Liver (tissue), 3 donors: ENCODE data around the gene GIPR.

Experiments
- CTCF ChIP-seq: fragments of 150-350 bp; IDR thresholded peaks from 2 replicates; pipeline ENCODE4 v1.5.1; 2017; ENCODE audit warnings: improper control_type of control experiment, low read depth, low read length; ENCODE audit not compliant: missing input control
- JUND ChIP-seq, 2 donors: IDR thresholded peaks; 2 replicates each; pipeline ENCODE4 v1.6.1; 2016; ENCODE audit warnings: antibody characterized with exemption in 2 of 2
- YY1 ChIP-seq: IDR thresholded peaks from 2 replicates; pipeline ENCODE4 v1.6.1; 2016; ENCODE audit warnings: antibody characterized with exemption, mild to moderate bottlenecking
- TF ChIP-seq, protein P1 (sequence below): IDR thresholded peaks from 2 replicates; pipeline ENCODE4 v1.6.1; 2016; ENCODE audit warnings: antibody characterized with exemption
- TF ChIP-seq, protein P2 (sequence below): IDR thresholded peaks from 2 replicates; pipeline ENCODE4 v1.6.1; 2016; ENCODE audit warnings: antibody characterized with exemption
- TF ChIP-seq, protein P3 (sequence below): IDR thresholded peaks from 2 replicates; pipeline ENCODE4 v1.6.1; 2016; ENCODE audit warnings: antibody characterized with exemption, mild to moderate bottlenecking
- donor health status: healthy.
- donor health status: healthy.

DNA sequence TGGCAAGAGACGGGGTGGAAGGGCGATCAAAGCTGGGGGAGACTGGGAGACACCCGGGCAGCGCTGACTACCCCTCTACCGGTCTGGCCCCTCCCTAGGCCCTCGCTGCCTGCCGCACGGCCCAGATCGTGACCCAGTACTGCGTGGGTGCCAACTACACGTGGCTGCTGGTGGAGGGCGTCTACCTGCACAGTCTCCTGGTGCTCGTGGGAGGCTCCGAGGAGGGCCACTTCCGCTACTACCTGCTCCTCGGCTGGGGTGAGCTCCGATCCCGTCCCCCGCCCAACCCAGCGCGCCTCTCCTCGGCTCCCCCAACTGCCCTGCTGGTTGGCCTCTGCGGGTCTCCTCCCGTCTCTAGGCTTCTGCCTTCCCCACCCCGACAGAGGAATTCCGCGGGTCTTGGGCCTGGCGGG lies 8.8 kb downstream of the GIPR start:
- TF ChIP-seq JUND (IDR thresholded peaks at IDR 0.05) (no peak), CTCF (no peak), YY1 (no peak)
- TF ChIP-seq, protein P1, sequence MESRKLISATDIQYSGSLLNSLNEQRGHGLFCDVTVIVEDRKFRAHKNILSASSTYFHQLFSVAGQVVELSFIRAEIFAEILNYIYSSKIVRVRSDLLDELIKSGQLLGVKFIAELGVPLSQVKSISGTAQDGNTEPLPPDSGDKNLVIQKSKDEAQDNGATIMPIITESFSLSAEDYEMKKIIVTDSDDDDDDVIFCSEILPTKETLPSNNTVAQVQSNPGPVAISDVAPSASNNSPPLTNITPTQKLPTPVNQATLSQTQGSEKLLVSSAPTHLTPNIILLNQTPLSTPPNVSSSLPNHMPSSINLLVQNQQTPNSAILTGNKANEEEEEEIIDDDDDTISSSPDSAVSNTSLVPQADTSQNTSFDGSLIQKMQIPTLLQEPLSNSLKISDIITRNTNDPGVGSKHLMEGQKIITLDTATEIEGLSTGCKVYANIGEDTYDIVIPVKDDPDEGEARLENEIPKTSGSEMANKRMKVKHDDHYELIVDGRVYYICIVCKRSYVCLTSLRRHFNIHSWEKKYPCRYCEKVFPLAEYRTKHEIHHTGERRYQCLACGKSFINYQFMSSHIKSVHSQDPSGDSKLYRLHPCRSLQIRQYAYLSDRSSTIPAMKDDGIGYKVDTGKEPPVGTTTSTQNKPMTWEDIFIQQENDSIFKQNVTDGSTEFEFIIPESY, result no peak
- TF ChIP-seq, protein P2, sequence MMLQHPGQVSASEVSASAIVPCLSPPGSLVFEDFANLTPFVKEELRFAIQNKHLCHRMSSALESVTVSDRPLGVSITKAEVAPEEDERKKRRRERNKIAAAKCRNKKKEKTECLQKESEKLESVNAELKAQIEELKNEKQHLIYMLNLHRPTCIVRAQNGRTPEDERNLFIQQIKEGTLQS, result no peak
- TF ChIP-seq, protein P3, sequence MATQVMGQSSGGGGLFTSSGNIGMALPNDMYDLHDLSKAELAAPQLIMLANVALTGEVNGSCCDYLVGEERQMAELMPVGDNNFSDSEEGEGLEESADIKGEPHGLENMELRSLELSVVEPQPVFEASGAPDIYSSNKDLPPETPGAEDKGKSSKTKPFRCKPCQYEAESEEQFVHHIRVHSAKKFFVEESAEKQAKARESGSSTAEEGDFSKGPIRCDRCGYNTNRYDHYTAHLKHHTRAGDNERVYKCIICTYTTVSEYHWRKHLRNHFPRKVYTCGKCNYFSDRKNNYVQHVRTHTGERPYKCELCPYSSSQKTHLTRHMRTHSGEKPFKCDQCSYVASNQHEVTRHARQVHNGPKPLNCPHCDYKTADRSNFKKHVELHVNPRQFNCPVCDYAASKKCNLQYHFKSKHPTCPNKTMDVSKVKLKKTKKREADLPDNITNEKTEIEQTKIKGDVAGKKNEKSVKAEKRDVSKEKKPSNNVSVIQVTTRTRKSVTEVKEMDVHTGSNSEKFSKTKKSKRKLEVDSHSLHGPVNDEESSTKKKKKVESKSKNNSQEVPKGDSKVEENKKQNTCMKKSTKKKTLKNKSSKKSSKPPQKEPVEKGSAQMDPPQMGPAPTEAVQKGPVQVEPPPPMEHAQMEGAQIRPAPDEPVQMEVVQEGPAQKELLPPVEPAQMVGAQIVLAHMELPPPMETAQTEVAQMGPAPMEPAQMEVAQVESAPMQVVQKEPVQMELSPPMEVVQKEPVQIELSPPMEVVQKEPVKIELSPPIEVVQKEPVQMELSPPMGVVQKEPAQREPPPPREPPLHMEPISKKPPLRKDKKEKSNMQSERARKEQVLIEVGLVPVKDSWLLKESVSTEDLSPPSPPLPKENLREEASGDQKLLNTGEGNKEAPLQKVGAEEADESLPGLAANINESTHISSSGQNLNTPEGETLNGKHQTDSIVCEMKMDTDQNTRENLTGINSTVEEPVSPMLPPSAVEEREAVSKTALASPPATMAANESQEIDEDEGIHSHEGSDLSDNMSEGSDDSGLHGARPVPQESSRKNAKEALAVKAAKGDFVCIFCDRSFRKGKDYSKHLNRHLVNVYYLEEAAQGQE, result no peak
